Uterus (tissue), 2 donors: Measurements from ENCODE around the gene MXD1.

Source experiments
- CTCF ChIP-seq, 4 experiments: fragments of 200-600 bp in 2 of 4; fragments of 450-650 bp in 2 of 4; sonication (generic) in 2 of 4; IDR thresholded peaks; one replicate each; pipeline ENCODE4 v1.5.1; 2016 to 2019; ENCODE audit warnings: antibody characterized with exemption in 4 of 4, mild to moderate bottlenecking in 2 of 4, moderate library complexity in 1 of 4
- POLR2A ChIP-seq, 2 donors: fragments of 450-650 bp; IDR thresholded peaks; one replicate each; pipeline ENCODE4 v1.6.1; 2016; ENCODE audit warnings: antibody characterized with exemption in 2 of 2, mild to moderate bottlenecking in 1 of 2, moderate library complexity in 1 of 2

DNA sequence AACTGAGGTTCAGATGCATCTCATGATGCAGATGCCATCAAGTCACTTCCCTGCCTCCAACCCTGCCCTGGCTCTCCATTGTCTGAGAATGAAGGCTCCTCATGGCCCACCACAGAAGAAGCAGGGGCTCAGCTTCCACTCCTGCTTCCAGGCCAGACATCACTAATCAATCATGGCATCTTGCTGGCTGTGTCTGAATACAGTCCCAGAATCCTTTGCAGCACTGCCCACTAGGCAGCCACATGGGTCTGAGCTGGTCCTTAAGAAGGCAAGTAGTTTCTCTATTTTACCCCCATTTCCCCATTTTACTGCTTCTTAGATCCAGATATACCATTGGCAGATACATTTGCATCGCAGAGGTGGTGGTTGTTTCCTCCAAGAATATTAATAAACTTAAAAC is 39.2 kb downstream of the MXD1 start:
- TF ChIP-seq POLR2A (IDR thresholded peaks at IDR 0.05) (no peak), CTCF (IDR thresholded peaks at IDR 0.05) (no peak)
